NT2/D1 (cell line): ENCODE results near the gene LCA5L.

Experiments
- SUZ12 ChIP-seq: IDR thresholded peaks from 2 replicates; pipeline ENCODE4 v1.6.1; 2011; ENCODE audit not compliant: insufficient read length, insufficient read depth; ENCODE audit errors: extremely low read depth
- YY1 ChIP-seq: IDR thresholded peaks from 2 replicates; pipeline ENCODE4 v1.6.1; 2011; ENCODE audit not compliant: insufficient read length, insufficient read depth
- ZNF274 ChIP-seq: IDR thresholded peaks from 2 replicates; pipeline ENCODE4 v1.6.1; 2011; ENCODE audit warnings: mild to moderate bottlenecking, low read depth, low read length

- TF ChIP-seq YY1 (no peak), ZNF274 (no peak), SUZ12 (no peak)
Observed at GRCh38 chr21:39471598-39471997, 26.0 kb upstream of the LCA5L start.
